ENCODE measurements around the gene CRIP3. TPM values are rescaled to one million over a fixed set of nuclear protein-coding genes. Genes with fewer than 3 reads are reported as not detected.
A peak's percentile ranks its signal among the peaks of the same experiment; 100 is the strongest.
"Not testable (repeated sequence)": the region's sequence is repeated elsewhere in the genome, so short reads cannot be mapped to it uniquely, and the experiment has no call there.

CRIP3 gene, protein sequence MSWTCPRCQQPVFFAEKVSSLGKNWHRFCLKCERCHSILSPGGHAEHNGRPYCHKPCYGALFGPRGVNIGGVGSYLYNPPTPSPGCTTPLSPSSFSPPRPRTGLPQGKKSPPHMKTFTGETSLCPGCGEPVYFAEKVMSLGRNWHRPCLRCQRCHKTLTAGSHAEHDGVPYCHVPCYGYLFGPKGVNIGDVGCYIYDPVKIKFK
- total RNA-seq (1 to 10 TPM in 6 of 7 donors, under 1 TPM in 1; 0.80 to 2.6 (median 1.6) TPM), polyA plus RNA-seq (1 to 10 TPM; 1.7 to 1.8 TPM)
- long read RNA-seq, donor 1 = 0 reads
- long read RNA-seq, donor 2, partial matches to known transcripts = 0 of 1 reads
- long read RNA-seq, donor 2, other reads (novel, unspliced or antisense) = 0 of 1 reads
- long read RNA-seq, donor 3, partial matches to known transcripts = 0 of 2 reads
- long read RNA-seq, donor 3, other reads (novel, unspliced or antisense) = 2 of 2 reads

DNA sequence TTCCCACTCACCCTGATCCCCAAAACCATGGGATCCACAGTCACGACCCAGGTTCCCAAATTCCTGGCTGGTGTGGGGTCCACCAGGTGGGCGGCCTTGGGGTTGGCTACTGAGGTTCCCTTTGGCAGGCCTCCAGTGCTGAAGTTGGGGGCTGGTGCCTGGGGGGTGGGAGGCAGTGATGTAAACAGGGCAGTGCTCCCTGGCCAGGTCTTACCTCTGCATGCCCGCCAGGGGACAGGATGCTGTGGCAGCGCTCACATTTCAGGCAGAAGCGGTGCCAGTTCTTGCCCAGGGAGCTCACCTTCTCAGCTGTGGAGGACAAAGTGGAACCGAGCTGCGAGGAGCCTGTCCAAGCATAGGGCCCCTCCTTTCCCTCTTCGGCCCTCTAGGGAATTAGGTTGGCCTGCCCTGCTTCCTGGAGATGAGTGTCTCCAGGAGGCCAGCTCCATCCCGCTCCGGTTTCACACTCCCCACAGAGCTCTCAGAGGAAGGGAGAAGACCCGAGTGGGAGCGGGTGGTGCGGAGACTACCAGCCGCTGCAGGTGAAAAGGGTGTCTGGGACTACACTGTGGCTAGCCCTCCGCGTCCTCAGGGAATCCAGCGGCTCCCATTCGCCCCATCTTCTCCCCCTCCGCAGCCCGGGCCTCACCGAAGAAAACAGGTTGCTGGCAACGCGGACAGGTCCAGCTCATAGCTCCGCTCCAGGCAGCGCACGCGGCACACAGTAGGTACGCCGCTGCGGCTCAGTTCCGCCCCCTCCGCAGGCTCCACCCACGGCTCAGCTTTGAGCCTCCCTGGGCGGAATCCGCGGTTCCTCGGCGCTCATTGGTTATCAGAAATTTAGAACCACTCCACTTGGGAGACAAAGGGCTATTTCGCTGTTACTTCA, at the start of gene CRIP3:
TSS of gene CRIP3 (minus strand) at position 726 of the 889 bp plus-strand sequence. CDS start at position 692, 34 bp downstream.
- Histone ChIP-seq H3K27ac (no peak within 1 kb of the TSS), H3K9me3 (no peaks in the 10 kb centered on the region), H3K36me3 (no peaks in the 10 kb centered on the region), H3K4me3 (peak within 1 kb of the TSS; percentile 17), H3K4me1 (ENCODE audit: insufficient read depth) (peaks cover 4% of the 10 kb centered on the region), H3K27me3 (no peaks in the 10 kb centered on the region)
- intact Hi-C loops (cut with DNase I) = no loop called here
- peak; percentile 20 to 50 (median 36) for DNase-seq
- TF ChIP-seq CTCF (IDR thresholded peaks at IDR 0.05) (no peak), EP300 (IDR thresholded peaks at IDR 0.05) (no peak), POLR2A (IDR thresholded peaks at IDR 0.05) (no peak)
- 7 to 9% (median 8%) methylated on average over 36 to 39 of the region's 39 CpGs for WGBS, 3 donors

DNA sequence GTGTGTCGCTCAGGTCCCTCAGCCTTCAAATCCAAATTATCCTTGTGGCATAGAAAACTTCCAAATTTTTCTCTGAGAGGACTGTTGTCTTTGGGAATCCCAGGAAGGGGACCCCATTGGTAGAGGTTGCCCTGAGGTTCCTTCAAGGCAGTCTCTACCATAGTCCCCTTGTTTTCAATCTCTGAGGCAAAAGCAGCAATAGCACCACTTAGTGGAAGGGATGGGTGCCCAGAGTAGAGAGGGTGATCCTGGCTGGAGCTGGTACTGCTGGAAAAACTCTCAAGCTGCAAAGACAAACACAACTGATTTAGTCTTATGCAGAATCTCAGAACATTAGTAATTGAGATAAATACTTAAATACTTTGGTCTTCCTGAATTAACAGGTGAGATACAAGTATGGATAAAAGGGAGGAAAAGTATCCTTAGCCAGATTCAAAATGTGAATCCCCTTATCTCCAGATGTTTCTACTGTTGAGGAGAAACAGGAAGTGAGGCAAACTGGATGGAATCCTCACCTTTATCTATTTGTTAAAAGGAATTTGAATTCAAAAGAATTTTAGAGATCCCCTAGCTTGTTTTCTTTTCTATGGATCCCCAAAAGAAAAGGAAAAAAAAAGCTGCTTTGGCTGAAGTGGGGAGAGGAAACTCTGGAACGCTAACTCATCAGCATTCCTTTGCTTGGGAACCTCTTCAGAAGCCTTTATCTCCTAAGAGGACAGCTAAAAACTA, 47.4 kb upstream of the CRIP3 start:
- Histone ChIP-seq H3K4me1 (ENCODE audit: insufficient read depth) (no peaks in the 10 kb centered on the region), H3K36me3 (no peaks in the 10 kb centered on the region), H3K27ac (no peak overlapping the region), H3K9me3 (no peaks in the 10 kb centered on the region), H3K27me3 (no peaks in the 10 kb centered on the region), H3K4me3 (no peak overlapping the region)
- no peak for DNase-seq
- TF ChIP-seq EP300 (IDR thresholded peaks at IDR 0.05) = no peak
- no peak for TF ChIP-seq CTCF (IDR thresholded peaks at IDR 0.05)
- TF ChIP-seq POLR2A (IDR thresholded peaks at IDR 0.05) = no peak
- intact Hi-C loops (cut with DNase I) = no loop called here
- WGBS, 3 donors = 53 to 56% (median 56%) methylated on average over 2 of the region's 2 CpGs

- H3K27me3 ChIP-seq; H3K36me3 ChIP-seq; H3K4me3 ChIP-seq; H3K27ac ChIP-seq; intact Hi-C loops (cut with DNase I); DNase-seq; H3K9me3 ChIP-seq; H3K4me1 ChIP-seq (ENCODE audit: insufficient read depth): not testable (repeated sequence)
- 90 to 94% (median 93%) methylated on average over 5 of the region's 5 CpGs for WGBS, 3 donors
Measured at GRCh38 chr6:43351951-43352350, 43.3 kb upstream of the CRIP3 start.

- WGBS, 3 donors = 87 to 96% (median 91%) methylated on average over 3 of the region's 3 CpGs
- H3K9me3 ChIP-seq = no peaks in the 10 kb centered on the region
- H3K27ac ChIP-seq = no peak overlapping the region
- H3K27me3 ChIP-seq = no peaks in the 10 kb centered on the region
- no peak for DNase-seq
- H3K4me3 ChIP-seq = no peak overlapping the region
- no peaks in the 10 kb centered on the region for H3K36me3 ChIP-seq
- intact Hi-C loops (cut with DNase I) = no loop called here
- no peaks in the 10 kb centered on the region for H3K4me1 ChIP-seq (ENCODE audit: insufficient read depth)
- TF ChIP-seq CTCF (IDR thresholded peaks at IDR 0.05) = no peak
- no peak for TF ChIP-seq EP300 (IDR thresholded peaks at IDR 0.05)
- no peak for TF ChIP-seq POLR2A (IDR thresholded peaks at IDR 0.05)
Measured at GRCh38 chr6:43347444-43347843, 38.8 kb upstream of the CRIP3 start.
